ENCODE measurements around the gene SEC63. TPM values are rescaled to one million over a fixed set of nuclear protein-coding genes. Genes with fewer than 3 reads are reported as not detected.
"Not testable (repeated sequence)": the region's sequence is repeated elsewhere in the genome, so short reads cannot be mapped to it uniquely, and the experiment has no call there.

Gene SEC63
- total and polyA plus RNA-seq, 4 donors = 33.9 to 85.0 (median 68.5) TPM

GRCh38 chr6:107868867-107869611 is 89.0 kb downstream of the SEC63 start:
- DNase-seq (ENCODE audit: low read depth in 4 of 6, low spot score in 6 of 6) = no peak

GRCh38 chr6:107867302-107867615 is 90.7 kb downstream of the SEC63 start:
- no peak for DNase-seq (ENCODE audit: low read depth in 4 of 6, low spot score in 6 of 6)
- Histone ChIP-seq H3K27ac (ENCODE audit: low read depth, low read length) (no peak overlapping the region), H3K36me3 (ENCODE audit: control insufficient read depth, insufficient read depth, low read length) (no peaks in the 10 kb centered on the region), H3K4me1 (ENCODE audit: control insufficient read depth, insufficient read depth, low read length) (no peaks in the 10 kb centered on the region), H3K9me3 (ENCODE audit: control insufficient read depth, insufficient read depth, low read length) (no peaks in the 10 kb centered on the region), H3K4me3 (ENCODE audit: low read depth, low read length) (no peak overlapping the region), H3K27me3 (ENCODE audit: control insufficient read depth, insufficient read depth, low read length) (no peaks in the 10 kb centered on the region)
- WGBS (ENCODE audit: insufficient coverage) = 30% methylated on average over 4 of the region's 4 CpGs

More at GRCh38 chr6:107868867-107869611, 89.0 kb downstream of the SEC63 start:
- H3K4me3 ChIP-seq (ENCODE audit: low read depth, low read length) = no peak overlapping the region
- WGBS (ENCODE audit: insufficient coverage) = 0% methylated on average over 1 of the region's 3 CpGs
- H3K36me3 ChIP-seq (ENCODE audit: control insufficient read depth, insufficient read depth, low read length) = no peaks in the 10 kb centered on the region
- no peaks in the 10 kb centered on the region for H3K9me3 ChIP-seq (ENCODE audit: control insufficient read depth, insufficient read depth, low read length)
- no peaks in the 10 kb centered on the region for H3K4me1 ChIP-seq (ENCODE audit: control insufficient read depth, insufficient read depth, low read length)
- no peaks in the 10 kb centered on the region for H3K27me3 ChIP-seq (ENCODE audit: control insufficient read depth, insufficient read depth, low read length)
- no peak overlapping the region for H3K27ac ChIP-seq (ENCODE audit: low read depth, low read length)

GRCh38 chr6:107866606-107867301 is 91.3 kb downstream of the SEC63 start:
- DNase-seq (ENCODE audit: low read depth in 4 of 6, low spot score in 6 of 6) = peak in 4 of 6 donors; percentile 53 to 91 (median 68)
- H3K4me1 ChIP-seq (ENCODE audit: control insufficient read depth, insufficient read depth, low read length) = no peaks in the 10 kb centered on the region
- no peaks in the 10 kb centered on the region for H3K36me3 ChIP-seq (ENCODE audit: control insufficient read depth, insufficient read depth, low read length)
- no peaks in the 10 kb centered on the region for H3K9me3 ChIP-seq (ENCODE audit: control insufficient read depth, insufficient read depth, low read length)
- no peak overlapping the region for H3K27ac ChIP-seq (ENCODE audit: low read depth, low read length)
- WGBS (ENCODE audit: insufficient coverage) = 88% methylated on average over 3 of the region's 11 CpGs
- no peaks in the 10 kb centered on the region for H3K27me3 ChIP-seq (ENCODE audit: control insufficient read depth, insufficient read depth, low read length)
- H3K4me3 ChIP-seq (ENCODE audit: low read depth, low read length) = no peak overlapping the region

- no peak for DNase-seq (ENCODE audit: low read depth in 4 of 6, low spot score in 6 of 6)
These were observed 93.5 kb downstream of the SEC63 start for GRCh38 chr6:107864226-107865127.

GRCh38 chr6:107862383-107862782 is 95.6 kb downstream of the SEC63 start:
- H3K4me1 ChIP-seq (ENCODE audit: control insufficient read depth, insufficient read depth, low read length) = no peaks in the 10 kb centered on the region
- no peak overlapping the region for H3K4me3 ChIP-seq (ENCODE audit: low read depth, low read length)
- H3K36me3 ChIP-seq (ENCODE audit: control insufficient read depth, insufficient read depth, low read length) = no peaks in the 10 kb centered on the region
- H3K27ac ChIP-seq (ENCODE audit: low read depth, low read length) = no peak overlapping the region
- H3K9me3 ChIP-seq (ENCODE audit: control insufficient read depth, insufficient read depth, low read length) = no peaks in the 10 kb centered on the region
- no peak for DNase-seq (ENCODE audit: low read depth in 4 of 6, low spot score in 6 of 6)
- H3K27me3 ChIP-seq (ENCODE audit: control insufficient read depth, insufficient read depth, low read length) = no peaks in the 10 kb centered on the region

More at GRCh38 chr6:107864226-107865127, 93.5 kb downstream of the SEC63 start:
- WGBS (ENCODE audit: insufficient coverage) = 11% methylated on average over 1 of the region's 5 CpGs
- H3K4me3 ChIP-seq (ENCODE audit: low read depth, low read length) = no peak overlapping the region
- no peaks in the 10 kb centered on the region for H3K4me1 ChIP-seq (ENCODE audit: control insufficient read depth, insufficient read depth, low read length)
- H3K36me3 ChIP-seq (ENCODE audit: control insufficient read depth, insufficient read depth, low read length) = no peaks in the 10 kb centered on the region
- no peak overlapping the region for H3K27ac ChIP-seq (ENCODE audit: low read depth, low read length)
- no peaks in the 10 kb centered on the region for H3K27me3 ChIP-seq (ENCODE audit: control insufficient read depth, insufficient read depth, low read length)
- H3K9me3 ChIP-seq (ENCODE audit: control insufficient read depth, insufficient read depth, low read length) = no peaks in the 10 kb centered on the region

- 100% methylated on average over 1 of the region's 4 CpGs for WGBS (ENCODE audit: insufficient coverage)
- H3K4me1 ChIP-seq (ENCODE audit: control insufficient read depth, insufficient read depth, low read length); H3K27ac ChIP-seq (ENCODE audit: low read depth, low read length); H3K27me3 ChIP-seq (ENCODE audit: control insufficient read depth, insufficient read depth, low read length); H3K9me3 ChIP-seq (ENCODE audit: control insufficient read depth, insufficient read depth, low read length); H3K4me3 ChIP-seq (ENCODE audit: low read depth, low read length); H3K36me3 ChIP-seq (ENCODE audit: control insufficient read depth, insufficient read depth, low read length); DNase-seq (ENCODE audit: low read depth in 4 of 6, low spot score in 6 of 6): not testable (repeated sequence)
These were observed 97.0 kb downstream of the SEC63 start for GRCh38 chr6:107860963-107861362.

- H3K9me3 ChIP-seq (ENCODE audit: control insufficient read depth, insufficient read depth, low read length); DNase-seq (ENCODE audit: low read depth in 4 of 6, low spot score in 6 of 6); H3K4me1 ChIP-seq (ENCODE audit: control insufficient read depth, insufficient read depth, low read length); H3K27me3 ChIP-seq (ENCODE audit: control insufficient read depth, insufficient read depth, low read length); H3K36me3 ChIP-seq (ENCODE audit: control insufficient read depth, insufficient read depth, low read length); H3K4me3 ChIP-seq (ENCODE audit: low read depth, low read length); H3K27ac ChIP-seq (ENCODE audit: low read depth, low read length): not testable (repeated sequence)
- 79% methylated on average over 15 of the region's 18 CpGs for WGBS (ENCODE audit: insufficient coverage)
These were observed 97.9 kb downstream of the SEC63 start for GRCh38 chr6:107860144-107860543.

GRCh38 chr6:107853230-107853629 is 104.8 kb downstream of the SEC63 start:
- H3K9me3 ChIP-seq (ENCODE audit: control insufficient read depth, insufficient read depth, low read length) = no peaks in the 10 kb centered on the region
- no CpG with 5 or more reads among the region's 3 CpGs for WGBS (ENCODE audit: insufficient coverage)
- no peak for DNase-seq (ENCODE audit: low read depth in 4 of 6, low spot score in 6 of 6)
- H3K27me3 ChIP-seq (ENCODE audit: control insufficient read depth, insufficient read depth, low read length) = no peaks in the 10 kb centered on the region
- no peak overlapping the region for H3K4me3 ChIP-seq (ENCODE audit: low read depth, low read length)
- peaks cover 7% of the 10 kb centered on the region for H3K4me1 ChIP-seq (ENCODE audit: control insufficient read depth, insufficient read depth, low read length)
- no peak overlapping the region for H3K27ac ChIP-seq (ENCODE audit: low read depth, low read length)
- no peaks in the 10 kb centered on the region for H3K36me3 ChIP-seq (ENCODE audit: control insufficient read depth, insufficient read depth, low read length)

- no CpG with 5 or more reads among the region's 6 CpGs for WGBS (ENCODE audit: insufficient coverage)
- Histone ChIP-seq H3K4me3 (ENCODE audit: low read depth, low read length) (no peak overlapping the region), H3K36me3 (ENCODE audit: control insufficient read depth, insufficient read depth, low read length) (no peaks in the 10 kb centered on the region), H3K27ac (ENCODE audit: low read depth, low read length) (no peak overlapping the region), H3K27me3 (ENCODE audit: control insufficient read depth, insufficient read depth, low read length) (peaks cover 5% of the 10 kb centered on the region), H3K9me3 (ENCODE audit: control insufficient read depth, insufficient read depth, low read length) (no peaks in the 10 kb centered on the region), H3K4me1 (ENCODE audit: control insufficient read depth, insufficient read depth, low read length) (peaks cover 14% of the 10 kb centered on the region)
- DNase-seq (ENCODE audit: low read depth in 4 of 6, low spot score in 6 of 6) = no peak
These were observed 108.7 kb downstream of the SEC63 start for GRCh38 chr6:107849325-107849724.

All from spinal cord (tissue), 10 donors.